Right lobe of liver (tissue), 4 donors: ENCODE results near the gene TXLNA.

Experiments
- CTCF ChIP-seq, 4 donors: fragments of 200-600 bp in 3 of 4; fragments of 450-650 bp in 1 of 4; IDR thresholded peaks; one replicate each; pipeline versions ENCODE4 v1.5.1 to v1.8.0; 2016 to 2022; ENCODE audit warnings: antibody characterized with exemption in 4 of 4, mild to moderate bottlenecking in 2 of 4
- POLR2A ChIP-seq: fragments of 450-650 bp; IDR thresholded peaks from one replicate; pipeline ENCODE4 v1.6.1; 2017; ENCODE audit warnings: antibody characterized with exemption, mild to moderate bottlenecking
- donor health status: DM: no; HTN: no; CAD: no.
- donor health status: DM: no; HTN: no; CAD: no.
- donor health status: DM: no; HTN: yes; CAD: no.

GRCh38 chr1:32215629-32216480, 36.4 kb downstream of the TXLNA start:
- TF ChIP-seq POLR2A, result no peak
- TF ChIP-seq CTCF (IDR thresholded peaks at IDR 0.05), result peak; percentile 73 to 87 (median 84)
